NB4 (cell line): ENCODE data around the gene ITGB4.

Experiments used
- CTCF ChIP-seq: IDR thresholded peaks from one replicate; pipeline ENCODE4 v1.5.1; 2012; ENCODE audit warnings: low read depth, low read length
- MAX ChIP-seq: IDR thresholded peaks from 2 replicates; pipeline ENCODE4 v1.6.1; 2011; ENCODE audit warnings: low read depth, low read length
- MYC ChIP-seq: IDR thresholded peaks from 2 replicates; pipeline ENCODE4 v1.6.1; 2011; ENCODE audit warnings: low read depth, low read length
- POLR2A ChIP-seq: IDR thresholded peaks from 2 replicates; pipeline ENCODE4 v1.6.1; 2011; ENCODE audit warnings: mild to moderate bottlenecking; ENCODE audit not compliant: insufficient read length; ENCODE audit errors: extremely low read depth

- no peak for TF ChIP-seq CTCF
- TF ChIP-seq MAX, result no peak
- TF ChIP-seq POLR2A, result no peak
- TF ChIP-seq MYC, result no peak
Measured at GRCh38 chr17:75763613-75764416, 42.6 kb downstream of the ITGB4 start.
